Measurements from ENCODE around the gene TMEM141.

- TF ChIP-seq CTCF (IDR thresholded peaks at IDR 0.05) = no peak
- no peak for TF ChIP-seq ZFX (IDR thresholded peaks at IDR 0.05; ENCODE audit: borderline replicate concordance)
Measured at GRCh38 chr9:136820971-136821825, 30.1 kb downstream of the TMEM141 start.
